A673 (cell line): Measurements from ENCODE around the gene HABP2.

Source experiments
- CTCF ChIP-seq: fragments of 300-800, 200-600 bp; sonication (generic); conservative IDR thresholded peaks from 2 replicates; pipeline ENCODE4 v1.5.1; 2017; ENCODE audit warnings: low read depth, mild to moderate bottlenecking, antibody characterized with exemption, low read length, moderate library complexity, mixed read lengths
- EZH2 ChIP-seq: fragments of 200-600 bp; sonication (generic); IDR thresholded peaks from 2 replicates; pipeline ENCODE4 v1.6.1; 2017; ENCODE audit warnings: borderline replicate concordance, low read depth, mild to moderate bottlenecking, mixed read lengths, antibody characterized with exemption, low read length; ENCODE audit not compliant: poor library complexity, severe bottlenecking

GRCh38 chr10:113594652-113595051, 41.8 kb downstream of the HABP2 start:
- TF ChIP-seq EZH2, result no peak
- no peak for TF ChIP-seq CTCF
